Esophagus (tissue), 2 donors: ENCODE results near the gene TMEM92. TPM values are rescaled to one million over a fixed set of nuclear protein-coding genes. Genes with fewer than 3 reads are reported as not detected.

Experiments
- H3K27ac ChIP-seq, 2 donors: one replicate each; pipeline ENCODE4 v1.5.1; 2013; ENCODE audit warnings: low read depth in 2 of 2, mild to moderate bottlenecking in 2 of 2, inconsistent platforms in 1 of 2, low read length in 1 of 2, moderate library complexity in 1 of 2
- H3K27me3 ChIP-seq, 2 donors: one replicate each; pipeline ENCODE4 v1.6.1; 2013; ENCODE audit warnings: low read length in 2 of 2, control low read depth in 1 of 2, mild to moderate bottlenecking in 1 of 2; ENCODE audit not compliant: insufficient read depth in 2 of 2, control insufficient read depth in 1 of 2
- H3K36me3 ChIP-seq, 2 donors: one replicate each; pipeline ENCODE4 v1.6.1; 2013; ENCODE audit warnings: low read length in 1 of 2; ENCODE audit not compliant: control insufficient read depth in 2 of 2, insufficient read depth in 2 of 2
- H3K4me1 ChIP-seq, 2 donors: one replicate each; pipeline ENCODE4 v1.6.1; 2013; ENCODE audit warnings: low read length in 1 of 2; ENCODE audit not compliant: control insufficient read depth in 2 of 2, insufficient read depth in 2 of 2
- H3K4me3 ChIP-seq, 2 donors: one replicate each; pipeline ENCODE4 v1.5.1; 2013; ENCODE audit warnings: low read length in 2 of 2, mild to moderate bottlenecking in 2 of 2, low read depth in 1 of 2, moderate library complexity in 1 of 2
- H3K9me3 ChIP-seq, 2 donors: one replicate each; pipeline ENCODE4 v1.6.1; 2013; ENCODE audit warnings: mild to moderate bottlenecking in 2 of 2, low read depth in 1 of 2, low read length in 1 of 2, moderate library complexity in 1 of 2; ENCODE audit not compliant: control insufficient read depth in 2 of 2, insufficient read depth in 1 of 2
- WGBS, 2 donors: extraction: QIAGEN DNeasy Blood & Tissue Kit; methylation state at CpG; one replicate each; pipeline ENCODE4 v1.1.7; 2013; 5-methylcytosine and 5-hydroxymethylcytosine counted together
- polyA plus RNA-seq, 2 donors: library from polyadenylated mRNA; stranded (reverse); fragments of 200-250 nt; gene quantifications; one replicate each; pipeline ENCODE4 v1.2.3, GENCODE V29; 2013
- donor health status: healthy with polysubstance abuse.
- donor health status: Bipolar disorder and iron deficiency.

TMEM92 gene
- polyA plus RNA-seq, result under 1 TPM; 0.08 to 0.27 TPM

DNA sequence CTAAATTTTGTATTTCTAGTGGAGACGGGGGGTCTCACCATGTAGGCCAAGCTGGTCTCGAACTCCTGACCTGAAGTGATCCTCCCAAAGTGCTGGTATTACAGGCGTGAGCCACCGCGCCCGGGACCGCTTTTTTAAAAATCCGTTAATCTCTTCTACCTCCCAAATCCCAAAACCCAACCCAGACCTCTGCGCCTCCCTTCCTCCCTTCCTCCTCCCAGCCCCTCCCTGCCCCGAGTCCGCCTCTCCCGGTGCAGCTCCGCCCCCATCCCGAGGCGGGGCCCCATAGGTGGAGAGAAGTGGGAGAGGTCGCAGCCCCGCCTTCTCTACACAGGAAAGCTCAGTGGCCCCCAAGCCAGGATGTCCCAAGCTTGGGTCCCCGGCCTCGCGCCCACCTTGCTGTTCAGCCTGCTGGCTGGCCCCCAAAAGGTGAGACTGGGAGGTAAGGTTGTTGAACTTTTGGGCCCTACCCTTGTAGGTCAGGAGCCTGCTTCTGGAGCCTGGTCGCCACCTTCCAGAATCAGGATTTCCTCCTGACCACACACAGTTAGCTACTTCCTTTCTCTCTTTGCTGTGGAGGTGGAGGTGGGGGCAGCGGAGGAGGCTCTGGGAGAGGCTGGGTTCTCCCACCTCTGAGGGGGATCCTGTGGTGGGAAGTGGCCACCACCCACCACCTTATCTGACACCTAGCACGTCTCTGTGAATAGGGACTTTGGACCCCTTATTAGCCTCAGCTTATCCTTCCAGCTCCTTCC is at the start of gene TMEM92:
TSS of gene TMEM92 (plus strand) at position 325 of the 755 bp plus-strand sequence. CDS start at position 361, 36 bp downstream.
- Histone ChIP-seq H3K27ac (no peak within 1 kb of the TSS), H3K4me1 (peaks cover 0 to 4% of the 10 kb centered on the region in 2 donors), H3K9me3 (no peaks in the 10 kb centered on the region), H3K4me3 (peak within 1 kb of the TSS; percentile 57 to 66), H3K27me3 (no peaks in the 10 kb centered on the region), H3K36me3 (no peaks in the 10 kb centered on the region)
- WGBS, 2 donors, result 20 to 29% methylated on average over 23 of the region's 23 CpGs

GRCh38 chr17:50225701-50226240 is 48.5 kb upstream of the TMEM92 start:
- Histone ChIP-seq H3K4me1 (peaks cover 0 to 5% of the 10 kb centered on the region in 2 donors), H3K9me3 (peaks cover 3 to 5% of the 10 kb centered on the region in 2 donors), H3K27me3 (no peaks in the 10 kb centered on the region), H3K4me3 (no peak overlapping the region), H3K36me3 (no peaks in the 10 kb centered on the region), H3K27ac (no peak overlapping the region)
- whole genome bisulfite sequencing, 2 donors, result 73 to 84% methylated on average over 3 of the region's 3 CpGs

GRCh38 chr17:50234581-50234980 is 39.7 kb upstream of the TMEM92 start:
- no peaks in the 10 kb centered on the region for H3K9me3 ChIP-seq
- no peak overlapping the region for H3K27ac ChIP-seq

GRCh38 chr17:50237901-50238300 is 36.4 kb upstream of the TMEM92 start:
- Histone ChIP-seq H3K4me1 (no peaks in the 10 kb centered on the region), H3K36me3 (no peaks in the 10 kb centered on the region), H3K4me3 (no peak overlapping the region), H3K9me3 (no peaks in the 10 kb centered on the region), H3K27ac (no peak overlapping the region), H3K27me3 (no peaks in the 10 kb centered on the region)
- WGBS, 2 donors, result 33 to 38% methylated on average over 2 of the region's 2 CpGs

More at GRCh38 chr17:50234581-50234980, 39.7 kb upstream of the TMEM92 start:
- Histone ChIP-seq H3K4me3 (no peak overlapping the region), H3K4me1 (no peaks in the 10 kb centered on the region), H3K36me3 (no peaks in the 10 kb centered on the region), H3K27me3 (no peaks in the 10 kb centered on the region)

GRCh38 chr17:50238601-50239280 is 35.5 kb upstream of the TMEM92 start:
- no peaks in the 10 kb centered on the region for H3K4me1 ChIP-seq
- H3K36me3 ChIP-seq, result no peaks in the 10 kb centered on the region
- WGBS, 2 donors, result 58 to 60% methylated on average over 9 of the region's 9 CpGs
- no peaks in the 10 kb centered on the region for H3K9me3 ChIP-seq
- H3K27ac ChIP-seq, result no peak overlapping the region
- H3K27me3 ChIP-seq, result no peaks in the 10 kb centered on the region
- no peak overlapping the region for H3K4me3 ChIP-seq

DNA sequence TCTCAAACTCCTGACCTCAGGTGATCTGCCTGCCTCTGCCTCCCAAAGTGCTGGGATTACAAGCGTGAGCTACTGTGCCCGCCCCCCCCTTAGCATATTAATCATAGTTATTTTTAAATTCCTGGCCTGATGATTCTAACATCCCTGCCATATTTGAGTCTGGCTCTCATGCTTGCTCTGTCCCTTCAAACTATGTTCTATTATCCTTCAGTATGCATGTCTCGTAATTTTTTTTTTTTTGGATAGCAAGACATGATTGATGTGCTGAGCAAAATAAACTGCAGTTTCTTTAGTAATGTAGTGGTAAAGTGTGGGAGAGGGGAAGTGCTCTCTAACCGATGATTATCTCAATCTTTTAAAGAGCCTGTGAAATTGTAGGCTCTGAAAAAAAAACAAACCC is 34.3 kb upstream of the TMEM92 start:
- Histone ChIP-seq H3K4me1 (no peaks in the 10 kb centered on the region), H3K4me3 (no peak overlapping the region), H3K27me3 (no peaks in the 10 kb centered on the region), H3K27ac (no peak overlapping the region), H3K36me3 (no peaks in the 10 kb centered on the region), H3K9me3 (no peaks in the 10 kb centered on the region)
- WGBS, 2 donors, result 45 to 51% methylated on average over 4 of the region's 4 CpGs

DNA sequence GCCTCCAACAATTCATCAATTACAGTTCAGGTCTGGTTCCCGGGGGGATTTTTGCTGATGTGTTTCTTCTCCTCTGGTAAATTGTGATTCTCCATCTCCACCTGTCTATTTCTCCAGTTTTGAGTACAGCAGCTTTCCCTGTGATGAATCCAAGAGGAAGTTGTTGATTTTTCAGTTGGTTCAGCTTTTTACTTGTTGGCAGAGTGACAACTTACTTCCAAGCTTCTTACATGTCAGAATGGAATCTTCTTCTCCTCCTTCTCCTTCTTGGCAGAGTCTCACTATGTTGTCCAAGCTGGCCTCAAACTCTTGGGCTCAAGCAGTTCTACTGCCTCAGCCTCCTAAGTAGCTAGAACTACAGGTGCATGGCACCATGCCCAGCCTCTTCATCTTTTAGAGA is 33.4 kb upstream of the TMEM92 start:
- no peaks in the 10 kb centered on the region for H3K9me3 ChIP-seq
- no peaks in the 10 kb centered on the region for H3K27me3 ChIP-seq
- H3K4me3 ChIP-seq, result no peak overlapping the region
- H3K27ac ChIP-seq, result no peak overlapping the region
- H3K4me1 ChIP-seq, result no peaks in the 10 kb centered on the region
- H3K36me3 ChIP-seq, result no peaks in the 10 kb centered on the region
- 86 to 88% methylated on average over 1 of the region's 1 CpG for WGBS, 2 donors

GRCh38 chr17:50241431-50241830 is 32.8 kb upstream of the TMEM92 start:
- 82 to 83% methylated on average over 5 of the region's 5 CpGs for WGBS, 2 donors
- H3K27ac ChIP-seq, result no peak overlapping the region
- no peaks in the 10 kb centered on the region for H3K9me3 ChIP-seq
- H3K4me3 ChIP-seq, result no peak overlapping the region
- no peaks in the 10 kb centered on the region for H3K36me3 ChIP-seq
- no peaks in the 10 kb centered on the region for H3K4me1 ChIP-seq
- no peaks in the 10 kb centered on the region for H3K27me3 ChIP-seq

GRCh38 chr17:50244771-50245170 is 29.5 kb upstream of the TMEM92 start:
- no peaks in the 10 kb centered on the region for H3K36me3 ChIP-seq
- WGBS, 2 donors, result 83 to 87% methylated on average over 6 of the region's 6 CpGs
- H3K4me1 ChIP-seq, result no peaks in the 10 kb centered on the region
- no peaks in the 10 kb centered on the region for H3K27me3 ChIP-seq
- H3K9me3 ChIP-seq, result no peaks in the 10 kb centered on the region
- H3K27ac ChIP-seq, result no peak overlapping the region
- H3K4me3 ChIP-seq, result no peak overlapping the region
